Measurements from ENCODE around the gene ROM1. TPM values are rescaled to one million over a fixed set of nuclear protein-coding genes. Genes with fewer than 3 reads are reported as not detected.

ROM1 gene
- total RNA-seq, 1 experiment from 2014 or later: 2.7 TPM

DNA sequence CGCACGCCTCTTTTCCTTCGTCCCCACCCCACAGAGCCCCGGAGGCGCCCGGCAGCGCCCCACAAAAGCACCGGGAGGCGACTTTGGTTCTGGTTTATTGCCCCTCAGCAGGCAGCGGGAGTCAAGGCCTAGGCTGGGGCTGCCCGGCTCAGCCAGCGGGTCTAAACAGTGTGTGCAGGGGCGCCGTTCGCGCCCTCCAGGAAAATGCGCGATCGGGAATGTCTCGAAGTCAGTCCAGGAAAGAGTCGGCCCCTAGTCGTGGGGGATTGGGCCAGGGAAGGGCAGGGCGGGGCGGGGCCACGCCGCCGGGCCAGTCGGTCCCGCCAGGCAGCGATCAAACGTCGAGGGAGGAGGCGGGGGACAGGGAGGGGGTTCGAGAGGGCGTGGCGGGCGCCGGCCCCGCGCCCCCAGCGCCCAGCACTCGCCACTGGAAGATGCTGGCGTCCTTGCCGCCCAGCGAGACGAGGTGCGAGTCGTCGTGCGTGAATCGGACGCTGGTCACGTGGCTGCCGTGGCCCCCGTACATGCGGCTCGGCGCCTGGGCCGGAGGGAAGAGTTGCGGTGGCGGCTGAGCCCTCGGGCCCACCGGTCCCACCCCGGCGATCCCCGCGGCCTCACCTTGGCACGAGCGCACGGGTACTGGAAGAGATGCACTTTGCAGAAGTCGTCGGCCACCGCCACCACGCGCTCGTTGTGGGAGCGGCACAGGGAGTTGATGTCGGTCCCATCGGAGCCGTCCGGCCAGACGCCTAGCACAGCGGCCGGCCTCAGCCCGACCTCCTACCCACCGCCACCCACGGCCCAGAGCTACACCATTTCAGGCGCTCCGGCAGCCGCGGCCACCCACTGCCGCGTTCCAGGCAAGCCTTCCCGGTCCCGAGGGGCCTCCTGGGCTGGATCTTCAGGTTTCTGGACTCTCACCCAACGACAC is 10.7 kb upstream of the ROM1 start:
- RAD21 ChIA-PET (ENCODE audit: low non-redundant PET in 1 of 2, low total read pairs in 2 of 2, uncharacterized antibody in 2 of 2, unreplicated experiment in 2 of 2): interaction anchor here in 1 of 2 experiments (0.7 kb wide), 1 partner anchor 19 kb away, joined by 3 read pairs; the partner anchor contains the start of gene B3GAT3
- TF ChIP-seq POLR2A (IDR thresholded peaks at IDR 0.05; ENCODE audit: borderline replicate concordance, extremely low read depth, insufficient read depth, insufficient read length) (peak; percentile 17), POLR2AphosphoS5 (IDR thresholded peaks at IDR 0.05; ENCODE audit: low read depth, low read length) (no peak), TCF7L2 (IDR thresholded peaks at IDR 0.05; ENCODE audit: borderline replicate concordance, extremely low read depth, insufficient read depth, insufficient read length) (peak; percentile 25)
- TF ChIP-seq, protein P1, sequence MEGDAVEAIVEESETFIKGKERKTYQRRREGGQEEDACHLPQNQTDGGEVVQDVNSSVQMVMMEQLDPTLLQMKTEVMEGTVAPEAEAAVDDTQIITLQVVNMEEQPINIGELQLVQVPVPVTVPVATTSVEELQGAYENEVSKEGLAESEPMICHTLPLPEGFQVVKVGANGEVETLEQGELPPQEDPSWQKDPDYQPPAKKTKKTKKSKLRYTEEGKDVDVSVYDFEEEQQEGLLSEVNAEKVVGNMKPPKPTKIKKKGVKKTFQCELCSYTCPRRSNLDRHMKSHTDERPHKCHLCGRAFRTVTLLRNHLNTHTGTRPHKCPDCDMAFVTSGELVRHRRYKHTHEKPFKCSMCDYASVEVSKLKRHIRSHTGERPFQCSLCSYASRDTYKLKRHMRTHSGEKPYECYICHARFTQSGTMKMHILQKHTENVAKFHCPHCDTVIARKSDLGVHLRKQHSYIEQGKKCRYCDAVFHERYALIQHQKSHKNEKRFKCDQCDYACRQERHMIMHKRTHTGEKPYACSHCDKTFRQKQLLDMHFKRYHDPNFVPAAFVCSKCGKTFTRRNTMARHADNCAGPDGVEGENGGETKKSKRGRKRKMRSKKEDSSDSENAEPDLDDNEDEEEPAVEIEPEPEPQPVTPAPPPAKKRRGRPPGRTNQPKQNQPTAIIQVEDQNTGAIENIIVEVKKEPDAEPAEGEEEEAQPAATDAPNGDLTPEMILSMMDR (IDR thresholded peaks at IDR 0.05 in 2 of 3, conservative IDR thresholded peaks at IDR 0.05 in 1 of 3; ENCODE audit: borderline replicate concordance in 1 of 3, insufficient read depth in 1 of 3, low read depth in 2 of 3, low read length in 2 of 3): no peak

More for the DNA sequence above, 10.7 kb upstream of the ROM1 start:
- Histone ChIP-seq H3K27me3 (ENCODE audit: insufficient read depth, low read length) (no peaks in the 10 kb centered on the region), H2AFZ (ENCODE audit: low read depth, low read length, poor library complexity, severe bottlenecking) (no peak overlapping the region), H3K4me1 (ENCODE audit: control insufficient read depth in 1 of 2, insufficient read depth in 2 of 2, low read length in 2 of 2) (peaks cover 13 to 44% of the 10 kb centered on the region in 2 experiments), H4K20me1 (ENCODE audit: insufficient read depth) (no peaks in the 10 kb centered on the region), H3K4me2 (ENCODE audit: low read length) (peak overlapping the region; percentile 88), H3K4me3 (replicated peaks in 1 of 2; ENCODE audit: low read depth in 1 of 2, low read length in 2 of 2) (peak overlapping the region; percentile 92 to 94), H3K36me3 (ENCODE audit: control insufficient read depth in 1 of 2, insufficient read depth in 2 of 2, low read length in 2 of 2) (peaks cover 11 to 18% of the 10 kb centered on the region in 2 experiments; a peak in 3 of 4 replicates), H3K9me2 (ENCODE audit: insufficient read depth) (no peaks in the 10 kb centered on the region), H3K27ac (ENCODE audit: low read depth, low read length) (peak overlapping the region; percentile 99), H3K9me3 (ENCODE audit: control insufficient read depth in 1 of 2, insufficient read depth in 1 of 2, low read depth in 1 of 2, low read length in 2 of 2) (no peaks in the 10 kb centered on the region), H3K9ac (ENCODE audit: low read length) (peak overlapping the region; percentile 60), H3K79me2 (ENCODE audit: insufficient read depth, low read length) (peaks cover 41% of the 10 kb centered on the region)
- intact Hi-C loops (cut with micrococcal nuclease): no loop called here
- ATAC-seq: peak; percentile 46
- CTCF ChIA-PET: interaction anchor here (0.9 to 1.1 kb wide), 6 partner anchors 9 to 178 kb away, joined by 3 to 14 read pairs (median 4); partner anchors contain the start of genes LBHD1, TUT1 and UQCC3
- DNase-seq (ENCODE audit: low read depth, low spot score): no peak
- BruUV-seq (replicated peaks): no TSS peak
- POLR2A ChIA-PET: interaction anchor here (0.7 to 4.5 kb wide), 10 partner anchors 9 to 239 kb away, joined by 3 to 40 read pairs (median 4); partner anchors contain the start of genes B3GAT3, C11orf98, CSKMT and EEF1G
